HepG2 (cell line): ENCODE results near the gene SCUBE1. TPM values are rescaled to one million over a fixed set of nuclear protein-coding genes. Genes with fewer than 3 reads are reported as not detected.

Experiments used
- DZIP1 ChIP-seq: sonication (generic); formaldehyde crosslinking; IDR thresholded peaks from 2 replicates; pipeline ENCODE4 v1.5.0; 2020; ENCODE audit warnings: mild to moderate bottlenecking, missing genetic modification reagents
- PRDM4 ChIP-seq: sonication (generic); formaldehyde crosslinking; IDR thresholded peaks from 2 replicates; pipeline ENCODE4 v1.9.0; 2021; ENCODE audit warnings: missing genetic modification reagents, borderline replicate concordance
- SKI ChIP-seq: fragments of 450-650 bp; IDR thresholded peaks from one replicate; pipeline ENCODE4 v1.6.1; 2018; ENCODE audit warnings: mild to moderate bottlenecking; ENCODE audit not compliant: partially characterized antibody
- TARDBP ChIP-seq: sonication (generic); formaldehyde crosslinking; IDR thresholded peaks from 2 replicates; pipeline ENCODE4 v1.8.0; 2022; ENCODE audit warnings: mild to moderate bottlenecking, missing genetic modification reagents
- ZNF44 ChIP-seq: sonication (generic); formaldehyde crosslinking; IDR thresholded peaks from 2 replicates; pipeline ENCODE4 v1.5.1; 2020; ENCODE audit warnings: mild to moderate bottlenecking, missing genetic modification reagents
- ZNF609 ChIP-seq: sonication (generic); formaldehyde crosslinking; IDR thresholded peaks from 2 replicates; pipeline ENCODE4 v1.4.0; 2020; ENCODE audit warnings: mild to moderate bottlenecking, missing genetic modification reagents, borderline replicate concordance
- polyA plus RNA-seq, 8 experiments: library from polyadenylated mRNA; depleted of rRNA in 3 of 8; stranded (reverse) in 7 of 8; unstranded in 1 of 8; fragments of >200 nt; fragmentation: Illumina TruSeq in 4 of 8; extraction: Trizol in 4 of 8; gene quantifications; 2 replicates each; pipeline versions ENCODE4 v1.2.1 to v1.2.3, GENCODE V29; 2011 to 2016; ENCODE audit warnings: low read depth in 4 of 8, missing spikeins in 1 of 8, mixed read lengths in 1 of 8; ENCODE audit not compliant: insufficient read depth in 1 of 8
- total RNA-seq, 5 experiments: library from RNA; depleted of rRNA; stranded (reverse); fragments of >200 nt; fragmentation: Illumina TruSeq; extraction: Trizol; gene quantifications; 2 replicates each; pipeline ENCODE4 v1.2.3, GENCODE V29; 2016; ENCODE audit warnings: low read depth in 1 of 5

SCUBE1 gene
- total and polyA plus RNA-seq, 2 of the 13 experiments (the other 11 are each of a cell fraction or from before 2014, with no cell fraction given): under 0.01 to 0.05 TPM

- TF ChIP-seq ZNF609 (CRISPR knock-in tag) (no peak), TARDBP (CRISPR knock-in tag) (no peak), ZNF44 (CRISPR knock-in tag) (no peak), DZIP1 (CRISPR knock-in tag) (no peak), SKI (no peak), PRDM4 (no peak)
- TF ChIP-seq, all 625 proteins: peak for 0
Measured at GRCh38 chr22:43225609-43226008, 117.6 kb downstream of the SCUBE1 start (continued).
